ENCODE data around the gene PIEZO1. TPM values are rescaled to one million over a fixed set of nuclear protein-coding genes. Genes with fewer than 3 reads are reported as not detected.

Gene PIEZO1
- polyA plus RNA-seq, 1 of the 3 experiments (the other 2 are of a cell fraction), result 184 TPM

DNA sequence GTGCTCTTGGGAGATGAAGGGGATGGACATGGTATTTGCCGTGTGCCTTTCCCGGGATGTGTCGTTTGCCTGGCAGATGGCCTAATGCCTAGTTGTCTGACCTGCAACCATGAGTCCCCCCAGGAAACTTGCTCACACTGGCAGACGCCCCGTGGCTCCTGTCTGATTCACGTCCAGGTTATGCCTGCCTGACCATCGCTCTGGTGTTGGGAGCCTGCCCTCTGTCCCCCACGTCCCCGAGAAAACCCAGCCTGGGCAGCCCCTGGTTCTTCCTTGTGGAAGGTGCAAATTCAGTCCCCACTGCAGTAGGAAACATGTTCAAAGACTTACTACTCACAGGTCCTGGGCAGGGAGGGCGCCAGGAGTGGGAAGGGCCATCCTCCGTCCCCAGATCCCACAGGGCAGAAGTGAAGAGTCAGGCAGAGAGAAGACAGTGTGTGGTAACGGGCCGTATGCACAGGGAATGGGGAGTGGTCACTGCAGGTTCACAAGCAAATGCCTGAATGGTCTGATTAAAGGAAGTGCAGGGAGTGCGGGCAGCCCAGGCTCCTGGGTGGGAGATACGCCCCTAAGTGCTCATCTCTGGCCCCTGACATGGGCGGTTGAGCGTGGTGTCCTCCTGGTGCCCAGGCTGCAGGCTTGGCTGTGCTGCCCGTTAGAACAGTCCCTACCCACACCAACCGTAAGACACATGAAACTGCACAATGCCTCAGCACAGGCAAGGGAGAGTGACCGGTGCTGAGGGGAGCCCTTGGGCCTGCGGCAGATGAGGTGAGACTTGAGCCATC lies 94.5 kb downstream of the PIEZO1 start:
- Histone ChIP-seq H3K27ac (ENCODE audit: low read depth in 2 of 2, low read length in 1 of 2) (no peak overlapping the region), H2AFZ (ENCODE audit: low read depth) (no peak overlapping the region), H3K9ac (no peak overlapping the region), H3K4me3 (ENCODE audit: low read depth in 2 of 2, low read length in 1 of 2) (no peak overlapping the region), H3K79me2 (ENCODE audit: insufficient read depth) (no peaks in the 10 kb centered on the region), H3K27me3 (ENCODE audit: insufficient read depth) (no peaks in the 10 kb centered on the region; the same call in 1 of the 2 replicates), H3F3A (replicated peaks; ENCODE audit: insufficient read depth) (no peaks in the 10 kb centered on the region), H3K36me3 (replicated peaks in 1 of 2; ENCODE audit: control insufficient read depth in 1 of 2, insufficient read depth in 2 of 2, low read length in 1 of 2) (no peaks in the 10 kb centered on the region), H3K4me1 (ENCODE audit: control insufficient read depth in 1 of 2, insufficient read depth in 2 of 2, low read depth in 1 of 2, low read length in 1 of 2) (peaks cover 5 to 10% of the 10 kb centered on the region in 2 experiments; a peak in 2 of 4 replicates), H3K9me3 (no peaks in the 10 kb centered on the region), H3K9me2 (no peaks in the 10 kb centered on the region), H3K4me2 (no peak overlapping the region), H4K20me1 (ENCODE audit: insufficient read depth) (no peaks in the 10 kb centered on the region)
- TF ChIP-seq POLR2AphosphoS5 (IDR thresholded peaks at IDR 0.05; ENCODE audit: low read depth, low read length) (no peak), GATA2 (CRISPR knock-in tag; IDR thresholded peaks at IDR 0.05) (no peak), MEF2A (IDR thresholded peaks at IDR 0.05; ENCODE audit: borderline replicate concordance, low read depth) (no peak), MXI1 (IDR thresholded peaks at IDR 0.05; ENCODE audit: low read depth, low read length) (no peak), FOSL2 (IDR thresholded peaks at IDR 0.05; ENCODE audit: borderline replicate concordance, low read depth) (no peak), TAF1 (IDR thresholded peaks at IDR 0.05; ENCODE audit: borderline replicate concordance, low read depth, low read length) (no peak), TCF12 (IDR thresholded peaks at IDR 0.05) (no peak), YY1 (IDR thresholded peaks at IDR 0.05; ENCODE audit: low read depth) (no peak), FOXJ3 (CRISPR knock-in tag; IDR thresholded peaks at IDR 0.05) (no peak), CHD2 (IDR thresholded peaks at IDR 0.05; ENCODE audit: low read length, partially characterized antibody) (no peak), GABPA (IDR thresholded peaks at IDR 0.05; ENCODE audit: low read depth) (no peak), ELF1 (IDR thresholded peaks at IDR 0.05) (no peak), NRF1 (IDR thresholded peaks at IDR 0.05; ENCODE audit: low read depth, low read length) (no peak)
- TF ChIP-seq, protein P1, sequence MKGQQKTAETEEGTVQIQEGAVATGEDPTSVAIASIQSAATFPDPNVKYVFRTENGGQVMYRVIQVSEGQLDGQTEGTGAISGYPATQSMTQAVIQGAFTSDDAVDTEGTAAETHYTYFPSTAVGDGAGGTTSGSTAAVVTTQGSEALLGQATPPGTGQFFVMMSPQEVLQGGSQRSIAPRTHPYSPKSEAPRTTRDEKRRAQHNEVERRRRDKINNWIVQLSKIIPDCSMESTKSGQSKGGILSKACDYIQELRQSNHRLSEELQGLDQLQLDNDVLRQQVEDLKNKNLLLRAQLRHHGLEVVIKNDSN (IDR thresholded peaks at IDR 0.05; ENCODE audit: borderline replicate concordance, low read depth), result no peak
- TF ChIP-seq, protein P2, sequence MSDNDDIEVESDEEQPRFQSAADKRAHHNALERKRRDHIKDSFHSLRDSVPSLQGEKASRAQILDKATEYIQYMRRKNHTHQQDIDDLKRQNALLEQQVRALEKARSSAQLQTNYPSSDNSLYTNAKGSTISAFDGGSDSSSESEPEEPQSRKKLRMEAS (IDR thresholded peaks at IDR 0.05; ENCODE audit: low read depth), result no peak
- TF ChIP-seq, protein P3, sequence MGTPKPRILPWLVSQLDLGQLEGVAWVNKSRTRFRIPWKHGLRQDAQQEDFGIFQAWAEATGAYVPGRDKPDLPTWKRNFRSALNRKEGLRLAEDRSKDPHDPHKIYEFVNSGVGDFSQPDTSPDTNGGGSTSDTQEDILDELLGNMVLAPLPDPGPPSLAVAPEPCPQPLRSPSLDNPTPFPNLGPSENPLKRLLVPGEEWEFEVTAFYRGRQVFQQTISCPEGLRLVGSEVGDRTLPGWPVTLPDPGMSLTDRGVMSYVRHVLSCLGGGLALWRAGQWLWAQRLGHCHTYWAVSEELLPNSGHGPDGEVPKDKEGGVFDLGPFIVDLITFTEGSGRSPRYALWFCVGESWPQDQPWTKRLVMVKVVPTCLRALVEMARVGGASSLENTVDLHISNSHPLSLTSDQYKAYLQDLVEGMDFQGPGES (IDR thresholded peaks at IDR 0.05; ENCODE audit: low read depth, low read length), result no peak
- TF ChIP-seq, protein P4, sequence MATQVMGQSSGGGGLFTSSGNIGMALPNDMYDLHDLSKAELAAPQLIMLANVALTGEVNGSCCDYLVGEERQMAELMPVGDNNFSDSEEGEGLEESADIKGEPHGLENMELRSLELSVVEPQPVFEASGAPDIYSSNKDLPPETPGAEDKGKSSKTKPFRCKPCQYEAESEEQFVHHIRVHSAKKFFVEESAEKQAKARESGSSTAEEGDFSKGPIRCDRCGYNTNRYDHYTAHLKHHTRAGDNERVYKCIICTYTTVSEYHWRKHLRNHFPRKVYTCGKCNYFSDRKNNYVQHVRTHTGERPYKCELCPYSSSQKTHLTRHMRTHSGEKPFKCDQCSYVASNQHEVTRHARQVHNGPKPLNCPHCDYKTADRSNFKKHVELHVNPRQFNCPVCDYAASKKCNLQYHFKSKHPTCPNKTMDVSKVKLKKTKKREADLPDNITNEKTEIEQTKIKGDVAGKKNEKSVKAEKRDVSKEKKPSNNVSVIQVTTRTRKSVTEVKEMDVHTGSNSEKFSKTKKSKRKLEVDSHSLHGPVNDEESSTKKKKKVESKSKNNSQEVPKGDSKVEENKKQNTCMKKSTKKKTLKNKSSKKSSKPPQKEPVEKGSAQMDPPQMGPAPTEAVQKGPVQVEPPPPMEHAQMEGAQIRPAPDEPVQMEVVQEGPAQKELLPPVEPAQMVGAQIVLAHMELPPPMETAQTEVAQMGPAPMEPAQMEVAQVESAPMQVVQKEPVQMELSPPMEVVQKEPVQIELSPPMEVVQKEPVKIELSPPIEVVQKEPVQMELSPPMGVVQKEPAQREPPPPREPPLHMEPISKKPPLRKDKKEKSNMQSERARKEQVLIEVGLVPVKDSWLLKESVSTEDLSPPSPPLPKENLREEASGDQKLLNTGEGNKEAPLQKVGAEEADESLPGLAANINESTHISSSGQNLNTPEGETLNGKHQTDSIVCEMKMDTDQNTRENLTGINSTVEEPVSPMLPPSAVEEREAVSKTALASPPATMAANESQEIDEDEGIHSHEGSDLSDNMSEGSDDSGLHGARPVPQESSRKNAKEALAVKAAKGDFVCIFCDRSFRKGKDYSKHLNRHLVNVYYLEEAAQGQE (IDR thresholded peaks at IDR 0.05; ENCODE audit: low read depth, low read length), result no peak
- CTCF ChIA-PET, result interaction anchor here (0.7 kb wide), 1 partner anchor 185 kb away, joined by 3 read pairs; no protein-coding TSS in a partner anchor
- no peak for DNase-seq
- POLR2A ChIA-PET, result no interaction called here
- 66% methylated on average over 10 of the region's 21 CpGs for WGBS (ENCODE audit: low lambda C conversion rate)

All from SK-N-SH (cell line).